ENCODE results near the gene ZNF611. TPM values are rescaled to one million over a fixed set of nuclear protein-coding genes. Genes with fewer than 3 reads are reported as not detected.
A peak's percentile ranks its signal among the peaks of the same experiment; 100 is the strongest.
"Not testable (repeated sequence)": the region's sequence is repeated elsewhere in the genome, so short reads cannot be mapped to it uniquely, and the experiment has no call there.

ZNF611 gene
- total RNA-seq, 1 donor from 2014 or later: 24.7 TPM

DNA sequence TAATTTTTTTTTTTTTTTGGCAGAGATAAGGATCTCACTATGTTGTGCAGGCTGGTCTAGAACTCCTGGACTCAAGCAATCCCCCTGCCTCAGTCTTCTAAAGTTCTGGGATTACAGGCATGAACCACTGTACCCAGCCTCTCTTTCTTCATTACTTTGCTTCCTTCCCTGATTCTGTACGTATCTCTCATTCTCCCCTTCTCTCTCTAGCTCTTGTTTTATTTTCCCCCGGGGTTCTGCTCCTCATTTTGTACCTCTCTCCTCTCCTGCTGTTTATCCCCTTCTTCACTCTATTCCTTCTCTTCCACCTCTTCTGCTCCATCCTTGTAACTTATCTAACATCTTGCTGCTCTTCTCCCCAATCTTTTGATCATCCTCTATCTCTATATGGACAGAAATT lies 46.5 kb downstream of the ZNF611 start:
- H3K4me1 Mint-ChIP-seq (ENCODE audit: unreplicated experiment): peaks cover 37% of the 10 kb centered on the region
- peak overlapping the region; percentile 98 for H3K4me3 Mint-ChIP-seq
- no peaks in the 10 kb centered on the region for H3K27me3 Mint-ChIP-seq
- no peaks in the 10 kb centered on the region for H3K9me3 Mint-ChIP-seq
- peak overlapping the region; percentile 97 for H3K27ac Mint-ChIP-seq
- TF ChIP-seq, protein P1, sequence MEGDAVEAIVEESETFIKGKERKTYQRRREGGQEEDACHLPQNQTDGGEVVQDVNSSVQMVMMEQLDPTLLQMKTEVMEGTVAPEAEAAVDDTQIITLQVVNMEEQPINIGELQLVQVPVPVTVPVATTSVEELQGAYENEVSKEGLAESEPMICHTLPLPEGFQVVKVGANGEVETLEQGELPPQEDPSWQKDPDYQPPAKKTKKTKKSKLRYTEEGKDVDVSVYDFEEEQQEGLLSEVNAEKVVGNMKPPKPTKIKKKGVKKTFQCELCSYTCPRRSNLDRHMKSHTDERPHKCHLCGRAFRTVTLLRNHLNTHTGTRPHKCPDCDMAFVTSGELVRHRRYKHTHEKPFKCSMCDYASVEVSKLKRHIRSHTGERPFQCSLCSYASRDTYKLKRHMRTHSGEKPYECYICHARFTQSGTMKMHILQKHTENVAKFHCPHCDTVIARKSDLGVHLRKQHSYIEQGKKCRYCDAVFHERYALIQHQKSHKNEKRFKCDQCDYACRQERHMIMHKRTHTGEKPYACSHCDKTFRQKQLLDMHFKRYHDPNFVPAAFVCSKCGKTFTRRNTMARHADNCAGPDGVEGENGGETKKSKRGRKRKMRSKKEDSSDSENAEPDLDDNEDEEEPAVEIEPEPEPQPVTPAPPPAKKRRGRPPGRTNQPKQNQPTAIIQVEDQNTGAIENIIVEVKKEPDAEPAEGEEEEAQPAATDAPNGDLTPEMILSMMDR (conservative IDR thresholded peaks at IDR 0.05): no peak
- peaks cover 25% of the 10 kb centered on the region for H3K36me3 Mint-ChIP-seq
- DNase-seq (ENCODE audit: extremely low spot score, unreplicated experiment): no peak

DNA sequence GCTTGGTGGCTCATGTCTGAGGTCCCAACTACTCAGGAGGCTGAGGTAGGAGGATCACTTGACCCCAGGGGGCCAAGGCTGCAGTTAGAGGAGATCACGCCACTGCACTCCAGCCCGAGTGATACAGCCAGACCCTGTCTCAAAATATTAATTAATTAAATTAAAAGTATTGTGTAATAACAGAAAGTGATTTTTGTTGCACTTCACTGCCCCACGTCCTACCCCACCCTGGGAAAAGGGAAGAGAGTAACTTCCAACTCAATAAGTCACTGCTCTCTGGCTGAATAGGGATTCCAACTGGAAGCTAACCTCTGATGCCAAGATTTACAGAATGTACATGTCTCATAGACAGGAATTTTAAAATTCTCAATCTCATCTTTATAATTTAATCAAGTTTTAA lies 47.2 kb downstream of the ZNF611 start:
- Mint-ChIP-seq H3K9me3 (no peaks in the 10 kb centered on the region), H3K27ac (no peak overlapping the region), H3K4me3 (no peak overlapping the region), H3K27me3 (no peaks in the 10 kb centered on the region), H3K36me3 (peaks cover 25% of the 10 kb centered on the region), H3K4me1 (ENCODE audit: unreplicated experiment) (peaks cover 37% of the 10 kb centered on the region)
- no peak for DNase-seq (ENCODE audit: extremely low spot score, unreplicated experiment)
- TF ChIP-seq, protein P1 (conservative IDR thresholded peaks at IDR 0.05): no peak

DNA sequence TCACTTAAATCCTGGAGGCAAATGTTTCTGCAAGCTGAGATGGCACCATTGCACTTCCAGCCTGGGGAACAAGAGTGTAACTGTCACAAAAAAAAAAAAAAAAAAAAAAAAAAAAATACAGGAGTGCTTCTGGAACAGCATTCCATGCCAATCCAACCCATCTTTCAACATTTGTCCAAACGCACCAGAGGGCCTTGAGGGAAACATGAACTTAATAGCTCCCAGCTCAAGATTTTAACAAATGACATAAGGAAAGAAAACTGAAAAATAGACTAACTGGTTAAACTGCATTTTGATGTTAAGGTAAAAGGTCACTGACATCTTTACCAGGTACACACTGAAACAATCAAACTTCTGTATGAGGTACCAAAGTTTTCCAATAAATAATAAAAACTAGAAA lies 49.0 kb downstream of the ZNF611 start:
- TF ChIP-seq, protein P1 (conservative IDR thresholded peaks at IDR 0.05): no peak
- Mint-ChIP-seq H3K27me3 (no peaks in the 10 kb centered on the region), H3K27ac (peak overlapping the region; percentile 86), H3K4me3 (peak overlapping the region; percentile 45), H3K9me3 (no peaks in the 10 kb centered on the region), H3K4me1 (ENCODE audit: unreplicated experiment) (peaks cover 33% of the 10 kb centered on the region), H3K36me3 (peaks cover 31% of the 10 kb centered on the region)
- DNase-seq (ENCODE audit: extremely low spot score, unreplicated experiment): no peak

DNA sequence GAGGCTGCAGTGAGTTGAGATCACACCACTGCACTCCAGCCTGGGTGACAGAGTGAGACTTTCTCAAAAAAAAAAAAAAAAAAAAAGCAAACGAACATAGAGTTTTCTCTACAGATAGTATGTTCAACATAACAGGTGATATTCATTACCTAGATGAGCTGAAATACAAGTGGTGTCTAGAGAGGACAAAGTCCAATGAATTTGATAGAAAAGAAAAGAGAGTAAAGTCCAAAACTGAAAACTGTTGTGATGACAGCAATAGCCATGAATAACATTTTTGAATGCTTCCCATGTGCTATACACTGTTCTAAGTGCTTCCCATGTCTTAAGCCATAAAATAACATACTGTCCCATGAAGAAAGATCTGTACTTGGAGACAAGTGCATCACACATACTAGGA lies 53.6 kb downstream of the ZNF611 start:
- H3K36me3 Mint-ChIP-seq: peaks cover 37% of the 10 kb centered on the region
- peak overlapping the region; percentile 37 for H3K4me3 Mint-ChIP-seq
- not testable (repeated sequence) for H3K27me3 Mint-ChIP-seq; H3K9me3 Mint-ChIP-seq; DNase-seq (ENCODE audit: extremely low spot score, unreplicated experiment); H3K27ac Mint-ChIP-seq
- H3K4me1 Mint-ChIP-seq (ENCODE audit: unreplicated experiment): peaks cover 12% of the 10 kb centered on the region

DNA sequence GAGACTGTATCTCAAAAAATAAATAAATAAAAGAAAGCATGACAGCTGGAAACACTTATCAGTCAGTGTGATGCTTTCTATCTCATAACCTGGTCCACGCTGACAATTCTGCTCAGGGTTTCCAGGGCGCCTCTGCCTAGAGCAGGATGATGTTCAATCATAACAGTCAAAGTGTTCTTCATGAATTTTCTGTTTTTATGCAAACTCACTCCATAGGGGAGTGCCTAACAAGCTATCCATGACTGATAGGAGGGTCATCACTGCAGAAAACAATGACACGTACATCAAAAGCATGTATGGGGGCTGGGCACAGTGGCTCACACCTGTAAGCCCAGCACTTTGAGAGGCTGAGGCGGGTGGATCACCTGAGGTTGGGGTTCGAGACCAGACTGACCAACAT lies 55.2 kb downstream of the ZNF611 start:
- TF ChIP-seq, protein P1 (conservative IDR thresholded peaks at IDR 0.05): no peak
- no peak overlapping the region for H3K4me3 Mint-ChIP-seq
- peaks cover 5% of the 10 kb centered on the region for H3K9me3 Mint-ChIP-seq
- H3K27ac Mint-ChIP-seq: peak overlapping the region; percentile 40
- peaks cover 8% of the 10 kb centered on the region for H3K4me1 Mint-ChIP-seq (ENCODE audit: unreplicated experiment)
- H3K36me3 Mint-ChIP-seq: peaks cover 41% of the 10 kb centered on the region
- H3K27me3 Mint-ChIP-seq: no peaks in the 10 kb centered on the region
- DNase-seq (ENCODE audit: extremely low spot score, unreplicated experiment): no peak

DNA sequence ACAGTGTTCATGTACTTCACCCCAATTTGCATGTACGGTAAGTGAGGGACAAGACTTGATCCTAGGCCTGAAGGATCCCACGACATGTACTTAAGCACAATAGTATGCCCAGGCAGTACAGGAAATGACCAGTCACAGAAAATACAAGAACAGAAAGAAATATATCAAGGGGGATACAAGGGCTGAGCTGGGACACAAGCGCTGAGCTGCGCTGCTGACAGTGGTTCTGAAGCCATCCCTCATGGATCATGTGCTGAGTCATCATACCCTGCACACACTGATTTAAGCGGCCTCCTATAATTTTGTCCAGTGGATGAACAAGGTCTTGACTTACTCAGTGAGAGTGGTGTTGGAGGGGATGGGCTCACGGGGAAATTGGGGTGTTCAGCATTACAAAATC lies 59.6 kb downstream of the ZNF611 start:
- H3K36me3 Mint-ChIP-seq: peaks cover 37% of the 10 kb centered on the region
- peak overlapping the region; percentile 32 for H3K27ac Mint-ChIP-seq
- not testable (repeated sequence) for H3K27me3 Mint-ChIP-seq; H3K9me3 Mint-ChIP-seq; H3K4me1 Mint-ChIP-seq (ENCODE audit: unreplicated experiment); DNase-seq (ENCODE audit: extremely low spot score, unreplicated experiment); H3K4me3 Mint-ChIP-seq

DNA sequence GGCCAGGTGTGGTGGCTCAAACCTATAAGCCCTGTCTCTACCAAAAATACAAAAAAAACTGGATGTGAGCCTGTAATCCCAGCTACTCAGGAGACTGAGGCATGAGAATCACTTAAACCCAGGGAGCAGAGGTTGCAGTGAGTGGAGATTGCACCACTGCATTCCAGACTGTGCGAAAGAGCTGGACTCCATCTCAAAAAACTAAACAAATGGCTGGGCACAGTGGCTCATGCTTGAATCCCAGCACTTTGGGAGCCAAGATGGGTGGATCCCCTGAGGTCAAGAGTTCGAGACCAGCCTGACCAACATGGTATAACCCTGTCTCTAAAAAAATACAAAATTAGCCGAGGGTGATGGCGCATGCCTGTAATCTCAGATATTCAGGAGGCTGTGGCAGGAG lies 61.8 kb downstream of the ZNF611 start:
- H3K9me3 Mint-ChIP-seq: peaks cover 11% of the 10 kb centered on the region
- DNase-seq (ENCODE audit: extremely low spot score, unreplicated experiment): no peak
- H3K4me3 Mint-ChIP-seq: no peak overlapping the region
- H3K27ac Mint-ChIP-seq: no peak overlapping the region
- H3K4me1 Mint-ChIP-seq (ENCODE audit: unreplicated experiment): peaks cover 4% of the 10 kb centered on the region
- no peaks in the 10 kb centered on the region for H3K27me3 Mint-ChIP-seq
- peaks cover 39% of the 10 kb centered on the region for H3K36me3 Mint-ChIP-seq
- TF ChIP-seq, protein P1 (conservative IDR thresholded peaks at IDR 0.05): no peak
